ENCODE data around the gene SAP30BP. TPM values are rescaled to one million over a fixed set of nuclear protein-coding genes. Genes with fewer than 3 reads are reported as not detected.

The SAP30BP gene
- total and polyA plus RNA-seq, 2 of the 13 experiments (the other 11 are each of a cell fraction or from before 2014, with no cell fraction given), result 67.7 to 99.4 TPM

- no peak for TF ChIP-seq ZFAT (CRISPR knock-in tag; conservative IDR thresholded peaks at IDR 0.05)
- no peak for TF ChIP-seq SOX13 (IDR thresholded peaks at IDR 0.05)
- peak in 1 of 2 experiments; percentile 46; a peak in 1 of 4 replicates for TF ChIP-seq SOX13 (CRISPR knock-in tag; conservative IDR thresholded peaks at IDR 0.05 in 1 of 2, IDR thresholded peaks at IDR 0.05 in 1 of 2)
- no peak for TF ChIP-seq DNMT1 (CRISPR knock-in tag; IDR thresholded peaks at IDR 0.05)
- TF ChIP-seq ZNF446 (CRISPR knock-in tag; IDR thresholded peaks at IDR 0.05), result no peak
- no peak for TF ChIP-seq ZBTB43 (CRISPR knock-in tag; conservative IDR thresholded peaks at IDR 0.05)
- no peak for TF ChIP-seq IKZF4 (CRISPR knock-in tag; IDR thresholded peaks at IDR 0.05; ENCODE audit: borderline replicate concordance, low read depth, not compliant biosample characterization)
- TF ChIP-seq ZNF362 (CRISPR knock-in tag; IDR thresholded peaks at IDR 0.05; ENCODE audit: borderline replicate concordance), result no peak
- no peak for TF ChIP-seq SNAPC2 (CRISPR knock-in tag; IDR thresholded peaks at IDR 0.05)
- TF ChIP-seq RFXANK (CRISPR knock-in tag; IDR thresholded peaks at IDR 0.05), result no peak
- TF ChIP-seq ZNF737 (CRISPR knock-in tag; IDR thresholded peaks at IDR 0.05; ENCODE audit: borderline replicate concordance), result no peak
- no peak for TF ChIP-seq MED8 (CRISPR knock-in tag; IDR thresholded peaks at IDR 0.05; ENCODE audit: insufficient replicate concordance)
- TF ChIP-seq CREM (IDR thresholded peaks at IDR 0.05), result no peak
- no peak for TF ChIP-seq CREM (CRISPR knock-in tag; IDR thresholded peaks at IDR 0.05)
- no peak for TF ChIP-seq ZNF143 (CRISPR knock-in tag; IDR thresholded peaks at IDR 0.05)
- 0 out of 2 replicates have a peak, but pooled peaks have one; percentile 28 for TF ChIP-seq TARDBP (CRISPR knock-in tag; IDR thresholded peaks at IDR 0.05)
- TF ChIP-seq TOE1 (CRISPR knock-in tag; IDR thresholded peaks at IDR 0.05), result no peak
- no peak for TF ChIP-seq ZNF746 (CRISPR knock-in tag; IDR thresholded peaks at IDR 0.05)
- no peak for TF ChIP-seq CENPT (CRISPR knock-in tag; IDR thresholded peaks at IDR 0.05; ENCODE audit: low read depth)
- no peak for TF ChIP-seq ASH2L (IDR thresholded peaks at IDR 0.05; ENCODE audit: insufficient read length, low read depth, low read length)
- TF ChIP-seq CREBL2 (CRISPR knock-in tag; IDR thresholded peaks at IDR 0.05; ENCODE audit: borderline replicate concordance), result no peak
- peak; percentile 19 for TF ChIP-seq U2AF1 (optimal IDR thresholded peaks at IDR 0.05; ENCODE audit: low read depth, low read length)
These were observed 30.6 kb downstream of the SAP30BP start (continued) for GRCh38 chr17:75697651-75698291.
